Head of caudate nucleus (tissue), 42 donors: ENCODE measurements around the gene MAMLD1.

Source experiments
- DNase-seq, 42 donors: peaks; one replicate each; pipeline versions ENCODE4 v3.0.0 to v3.0.0-alpha.2; 2020 to 2021; ENCODE audit warnings: mixed read lengths in 7 of 42
- intact Hi-C: fragments of 100-400 bp; cut with DNase I; formaldehyde crosslinking; loops from one replicate; pipeline ENCODE4 v1.15.0; 2022

The MAMLD1 gene

DNA sequence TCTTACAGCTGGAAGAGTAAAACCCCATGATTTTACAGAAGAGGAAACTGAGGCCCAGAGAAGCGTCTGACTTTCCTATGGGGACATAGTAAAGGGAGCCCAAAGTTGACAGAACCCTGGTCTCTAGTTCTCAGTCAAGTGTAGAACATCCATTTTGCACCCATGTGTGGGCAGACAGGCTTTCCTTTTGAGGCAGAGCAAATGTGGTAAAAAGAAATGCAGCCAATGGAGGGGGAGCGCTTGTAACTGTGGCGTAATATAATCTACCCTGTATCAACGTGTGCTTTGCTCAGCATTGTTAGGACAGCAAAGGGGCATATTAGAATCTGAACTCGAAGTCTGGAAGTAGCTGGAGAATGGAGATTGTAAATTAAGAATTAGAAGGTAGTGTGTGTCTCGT lies 8.8 kb downstream of the MAMLD1 start:
- intact Hi-C loops = no loop called here
- DNase-seq = no peak

DNA sequence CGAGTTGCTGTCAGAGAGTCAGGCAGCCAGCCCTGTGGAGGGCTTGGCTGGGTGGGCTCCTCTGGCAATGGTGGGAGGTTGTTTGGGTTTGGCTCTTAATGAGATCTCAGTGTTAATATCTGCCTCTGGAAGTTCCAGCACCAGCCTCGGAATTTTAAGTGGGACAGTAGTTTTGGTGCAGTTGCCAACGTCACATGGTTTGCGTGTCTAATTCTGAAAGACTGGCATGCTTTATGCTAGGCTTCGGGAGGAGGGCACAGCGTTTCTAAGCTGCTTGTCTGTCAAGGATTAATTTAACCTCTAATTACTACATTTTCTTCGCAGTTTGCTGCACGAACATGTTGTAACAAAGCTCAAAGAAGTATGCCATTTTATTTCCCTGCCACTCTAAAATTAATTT lies 9.2 kb downstream of the MAMLD1 start:
- intact Hi-C loops = no loop called here
- peak in 38 of 42 donors; percentile 26 to 83 (median 57) for DNase-seq

- intact Hi-C loops = no loop called here
These were observed 9.6 kb downstream of the MAMLD1 start for GRCh38 chrX:150372756-150373155.

GRCh38 chrX:150375243-150375770 lies 12.2 kb downstream of the MAMLD1 start:
- DNase-seq = no peak
- intact Hi-C loops = no loop called here

More at GRCh38 chrX:150372756-150373155, 9.6 kb downstream of the MAMLD1 start:
- no peak for DNase-seq

DNA sequence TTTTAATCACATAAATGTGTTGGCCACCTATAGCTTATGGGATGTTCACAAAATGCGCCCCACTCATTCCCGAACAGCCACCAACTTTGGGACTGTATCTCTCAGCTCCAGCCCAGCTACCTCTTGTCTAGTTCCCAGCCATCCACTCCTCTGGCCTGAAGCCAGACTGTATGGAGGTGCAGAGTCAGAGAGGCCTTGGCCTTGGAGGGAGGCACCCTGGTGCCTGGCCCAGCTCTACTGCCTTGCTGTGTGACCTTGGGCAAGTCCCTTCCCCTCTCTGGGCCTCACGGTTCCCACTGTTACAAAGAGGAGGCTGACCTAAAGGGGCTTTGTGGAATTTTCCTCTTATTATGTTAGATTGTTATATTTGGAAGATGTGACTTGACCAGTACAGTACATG lies 13.9 kb downstream of the MAMLD1 start:
- DNase-seq = no peak

GRCh38 chrX:150405006-150405405 lies 41.9 kb downstream of the MAMLD1 start:
- no peak for DNase-seq
- intact Hi-C loops = no loop called here

More for the DNA sequence above, 13.9 kb downstream of the MAMLD1 start:
- intact Hi-C loops = no loop called here

GRCh38 chrX:150405576-150405975 lies 42.5 kb downstream of the MAMLD1 start:
- DNase-seq = no peak
- intact Hi-C loops = no loop called here

DNA sequence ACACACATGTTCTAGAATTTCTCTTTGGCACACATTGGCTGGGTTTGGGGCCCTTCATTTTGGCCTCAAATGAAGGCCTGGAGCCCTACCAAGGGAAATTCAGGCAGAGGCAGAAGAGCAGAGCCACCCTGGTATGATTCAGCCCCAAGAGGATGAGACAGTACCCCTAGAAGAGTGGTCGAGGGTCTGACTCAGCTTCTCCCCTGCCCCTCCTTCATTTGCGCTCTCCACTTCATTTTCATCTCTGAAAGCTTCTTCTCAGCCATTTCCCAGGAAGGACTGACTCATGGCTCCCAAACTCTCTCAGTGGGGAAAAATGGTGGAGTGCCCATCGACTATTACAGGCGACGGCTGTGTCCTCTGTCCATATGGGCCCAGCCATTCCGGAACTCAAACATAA lies 43.5 kb downstream of the MAMLD1 start:
- no peak for DNase-seq
- intact Hi-C loops = no loop called here

GRCh38 chrX:150408007-150408406 lies 44.9 kb downstream of the MAMLD1 start:
- intact Hi-C loops = no loop called here
- DNase-seq = no peak

GRCh38 chrX:150408561-150408960 lies 45.4 kb downstream of the MAMLD1 start:
- intact Hi-C loops = no loop called here

GRCh38 chrX:150409486-150409885 lies 46.4 kb downstream of the MAMLD1 start:
- intact Hi-C loops = no loop called here
- no peak for DNase-seq

More at GRCh38 chrX:150408561-150408960, 45.4 kb downstream of the MAMLD1 start:
- DNase-seq = no peak

- no peak for DNase-seq
- intact Hi-C loops = no loop called here
These were observed 46.8 kb downstream of the MAMLD1 start for GRCh38 chrX:150409964-150410363.

GRCh38 chrX:150410513-150410912 lies 47.4 kb downstream of the MAMLD1 start:
- intact Hi-C loops = no loop called here

GRCh38 chrX:150411656-150412055 lies 48.5 kb downstream of the MAMLD1 start:
- intact Hi-C loops = no loop called here

More at GRCh38 chrX:150410513-150410912, 47.4 kb downstream of the MAMLD1 start:
- no peak for DNase-seq

GRCh38 chrX:150414228-150414627 lies 51.1 kb downstream of the MAMLD1 start:
- no peak for DNase-seq
- intact Hi-C loops = no loop called here

More at GRCh38 chrX:150411656-150412055, 48.5 kb downstream of the MAMLD1 start:
- DNase-seq = no peak

DNA sequence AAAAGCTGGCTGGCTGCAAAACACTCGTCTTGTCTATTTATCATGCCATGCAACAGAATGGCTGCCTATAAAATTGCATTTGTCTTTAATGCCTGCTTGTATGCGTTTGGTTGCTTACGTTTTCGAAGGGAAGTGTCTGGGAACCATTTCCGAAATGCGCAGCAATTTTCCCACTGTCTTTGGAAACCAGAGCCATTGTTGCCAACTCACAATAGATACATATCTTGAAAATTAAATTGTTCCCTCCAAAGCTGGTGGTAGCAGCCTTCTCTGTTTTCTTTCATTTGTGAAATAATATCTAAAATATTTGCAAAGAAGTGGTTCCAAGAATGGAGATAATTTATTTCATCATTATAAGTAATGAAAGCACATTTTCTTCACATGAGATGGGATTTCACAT lies 53.4 kb downstream of the MAMLD1 start:
- intact Hi-C loops = no loop called here
- no peak for DNase-seq

- peak in 3 of 42 donors; percentile 5 to 56 (median 17) for DNase-seq
- intact Hi-C loops = no loop called here
These were observed 58.7 kb downstream of the MAMLD1 start for GRCh38 chrX:150421816-150422215.

DNA sequence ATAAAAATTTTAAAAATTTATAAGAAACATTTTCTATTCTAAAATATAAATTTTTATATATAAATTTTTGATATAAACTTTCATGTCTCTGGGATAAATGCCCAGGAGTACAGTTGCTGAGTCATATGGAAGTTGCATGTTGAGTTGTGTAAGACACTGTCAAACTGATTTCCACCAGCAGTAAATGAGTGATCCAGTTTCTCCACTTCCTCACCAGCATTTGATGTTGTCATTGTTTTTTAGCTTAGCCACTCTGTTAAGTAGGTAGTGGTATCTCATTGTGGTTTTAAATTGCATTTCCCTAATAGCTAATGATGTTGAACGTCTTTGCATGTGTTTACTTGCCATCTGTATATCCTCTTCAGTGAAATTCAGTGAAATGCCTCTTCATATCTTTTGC lies 66.5 kb downstream of the MAMLD1 start:
- intact Hi-C loops = no loop called here
- DNase-seq = no peak

- intact Hi-C loops = no loop called here
These were observed 73.1 kb downstream of the MAMLD1 start for GRCh38 chrX:150436195-150436594.

GRCh38 chrX:150438165-150438564 lies 75.0 kb downstream of the MAMLD1 start:
- intact Hi-C loops = no loop called here
- DNase-seq = no peak

More at GRCh38 chrX:150436195-150436594, 73.1 kb downstream of the MAMLD1 start:
- DNase-seq = no peak

- intact Hi-C loops = no loop called here
These were observed 83.0 kb downstream of the MAMLD1 start for GRCh38 chrX:150446151-150446550.

GRCh38 chrX:150446995-150447394 lies 83.9 kb downstream of the MAMLD1 start:
- no peak for DNase-seq
- intact Hi-C loops = no loop called here

More at GRCh38 chrX:150446151-150446550, 83.0 kb downstream of the MAMLD1 start:
- no peak for DNase-seq
